Coronary artery (tissue), 2 donors: ENCODE data around the gene RAI1.
"Not testable (repeated sequence)": the region's sequence is repeated elsewhere in the genome, so short reads cannot be mapped to it uniquely, and the experiment has no call there.

Experiments used
- DNase-seq: peaks from one replicate; pipeline ENCODE4 v3.0.0-alpha.2; 2017; ENCODE audit warnings: low spot score
- H3K27ac ChIP-seq, 2 donors: fragments of 200-600 bp; sonication (generic); one replicate each; pipeline ENCODE4 v1.5.1; 2016 to 2019
- H3K4me3 ChIP-seq: fragments of 200-600 bp; sonication (generic); 2 replicates; pipeline ENCODE4 v1.5.1; 2016; ENCODE audit warnings: mild to moderate bottlenecking, moderate library complexity
- CTCF ChIP-seq: fragments of 200-600 bp; sonication (generic); IDR thresholded peaks from one replicate; pipeline ENCODE4 v1.5.1; 2019; ENCODE audit warnings: antibody characterized with exemption

RAI1 gene

GRCh38 chr17:17682737-17683680 lies 1.8 kb downstream of the RAI1 start:
- TF ChIP-seq CTCF, result no peak
- Histone ChIP-seq H3K4me3 (peak overlapping the region; percentile 72), H3K27ac (peak overlapping the region; percentile 70 to 82)
- no peak for DNase-seq

GRCh38 chr17:17683710-17684365 lies 2.6 kb downstream of the RAI1 start:
- peak overlapping the region; percentile 72 for H3K4me3 ChIP-seq
- no peak for DNase-seq
- peak overlapping the region in 1 of 2 donors; percentile 82 for H3K27ac ChIP-seq
- TF ChIP-seq CTCF, result no peak

- no peak for DNase-seq
- H3K27ac ChIP-seq, result peak overlapping the region in 1 of 2 donors; percentile 58
- TF ChIP-seq CTCF, result no peak
- no peak overlapping the region for H3K4me3 ChIP-seq
Measured at GRCh38 chr17:17684906-17685774, 3.9 kb downstream of the RAI1 start.

GRCh38 chr17:17685775-17686291 lies 4.6 kb downstream of the RAI1 start:
- DNase-seq, result no peak
- no peak for TF ChIP-seq CTCF
- H3K4me3 ChIP-seq, result no peak overlapping the region
- H3K27ac ChIP-seq, result peak overlapping the region in 1 of 2 donors; percentile 58

- TF ChIP-seq CTCF, result no peak
- Histone ChIP-seq H3K4me3 (no peak overlapping the region), H3K27ac (no peak overlapping the region)
- DNase-seq, result no peak
Measured at GRCh38 chr17:17689312-17689711, 8.1 kb downstream of the RAI1 start.

GRCh38 chr17:17690233-17690632 lies 9.0 kb downstream of the RAI1 start:
- not testable (repeated sequence) for DNase-seq, H3K27ac ChIP-seq, H3K4me3 ChIP-seq
